ENCODE data around the gene MMD2.

- TF ChIP-seq CTCF (conservative IDR thresholded peaks at IDR 0.05 in 1 of 2, IDR thresholded peaks at IDR 0.05 in 1 of 2; ENCODE audit: low read depth in 1 of 2, low read length in 2 of 2) (no peak), EZH2 (IDR thresholded peaks at IDR 0.05; ENCODE audit: low read length, missing control alignments) (peak; percentile 87)
Measured at GRCh38 chr7:4958477-4959301, at the start of gene MMD2.

Measured in fibroblast of lung (primary cell).